ENCODE results near the gene REX1BD. TPM values are rescaled to one million over a fixed set of nuclear protein-coding genes. Genes with fewer than 3 reads are reported as not detected.

REX1BD gene
- polyA plus RNA-seq, 3 donors: 83.7 to 141 (median 122) TPM

- Mint-ChIP-seq H3K36me3 (peaks cover 0 to 6% of the 10 kb centered on the region in 2 donors), H3K4me1 (peaks cover 2% of the 10 kb centered on the region), H3K27ac (no peak overlapping the region), H3K4me3 (peak overlapping the region in 1 of 2 donors; percentile 88), H3K27me3 (ENCODE audit: low read depth in 3 of 3) (peaks cover 80 to 93% (median 80%) of the 10 kb centered on the region in 3 donors), H3K9me3 (peaks cover 0 to 27% (median 9%) of the 10 kb centered on the region in 7 donors)
- no peaks in the 10 kb centered on the region for H3K79me2 ChIP-seq (ENCODE audit: insufficient read depth, low read length)
- intact Hi-C loops (cut with micrococcal nuclease): no loop called here
- no peaks in the 10 kb centered on the region for H4K20me1 ChIP-seq (ENCODE audit: insufficient read depth, low read length)
- H3K27me3 ChIP-seq (ENCODE audit: control insufficient read depth in 2 of 2, insufficient read depth in 2 of 2, low read length in 2 of 2): peaks cover 64 to 82% of the 10 kb centered on the region in 2 donors
- DNase-seq: no peak
- H3K4me1 ChIP-seq (ENCODE audit: control insufficient read depth in 1 of 2, insufficient read depth in 2 of 2, low read length in 2 of 2): no peaks in the 10 kb centered on the region
- peaks cover 0 to 36% of the 10 kb centered on the region in 2 donors for H3K9me3 ChIP-seq (replicated peaks in 1 of 2; ENCODE audit: control insufficient read depth in 1 of 2, insufficient read depth in 1 of 2, low read length in 2 of 2)
- 10% methylated on average over 17 of the region's 17 CpGs for WGBS (ENCODE audit: insufficient coverage)
- no peak overlapping the region for H2AFZ ChIP-seq (ENCODE audit: insufficient read depth, low read depth, low read length, poor library complexity, severe bottlenecking)
- no peak overlapping the region for H3K9ac ChIP-seq (ENCODE audit: insufficient read depth, low read length, poor library complexity, severe bottlenecking)
- H3K27ac ChIP-seq (ENCODE audit: low read depth in 1 of 2, low read length in 2 of 2): no peak overlapping the region
- H3K36me3 ChIP-seq (replicated peaks in 1 of 2; ENCODE audit: control insufficient read depth in 1 of 2, insufficient read depth in 2 of 2, low read length in 2 of 2): no peaks in the 10 kb centered on the region
- no peak overlapping the region for H3K4me2 ChIP-seq (replicated peaks; ENCODE audit: extremely low read depth, low read length, poor library complexity, severe bottlenecking)
- no peak for TF ChIP-seq CTCF (IDR thresholded peaks at IDR 0.05)
- no peak overlapping the region for H3K4me3 ChIP-seq (replicated peaks in 1 of 3; ENCODE audit: low read depth in 2 of 3, low read length in 3 of 3)
These were observed 16.6 kb downstream of the REX1BD start for GRCh38 chr19:18605196-18605545.

GRCh38 chr19:18605546-18606280 lies 17.1 kb downstream of the REX1BD start:
- Histone ChIP-seq H3K27ac (ENCODE audit: low read depth in 1 of 2, low read length in 2 of 2) (no peak overlapping the region), H3K9ac (ENCODE audit: insufficient read depth, low read length, poor library complexity, severe bottlenecking) (no peak overlapping the region), H3K36me3 (replicated peaks in 1 of 2; ENCODE audit: control insufficient read depth in 1 of 2, insufficient read depth in 2 of 2, low read length in 2 of 2) (no peaks in the 10 kb centered on the region), H3K4me3 (replicated peaks in 1 of 3; ENCODE audit: low read depth in 2 of 3, low read length in 3 of 3) (no peak overlapping the region), H4K20me1 (ENCODE audit: insufficient read depth, low read length) (no peaks in the 10 kb centered on the region), H3K4me1 (ENCODE audit: control insufficient read depth in 1 of 2, insufficient read depth in 2 of 2, low read length in 2 of 2) (no peaks in the 10 kb centered on the region), H3K9me3 (replicated peaks in 1 of 2; ENCODE audit: control insufficient read depth in 1 of 2, insufficient read depth in 1 of 2, low read length in 2 of 2) (peaks cover 0 to 42% of the 10 kb centered on the region in 2 donors), H2AFZ (ENCODE audit: insufficient read depth, low read depth, low read length, poor library complexity, severe bottlenecking) (no peak overlapping the region), H3K4me2 (replicated peaks; ENCODE audit: extremely low read depth, low read length, poor library complexity, severe bottlenecking) (no peak overlapping the region), H3K27me3 (ENCODE audit: control insufficient read depth in 2 of 2, insufficient read depth in 2 of 2, low read length in 2 of 2) (peaks cover 68 to 87% of the 10 kb centered on the region in 2 donors), H3K79me2 (ENCODE audit: insufficient read depth, low read length) (no peaks in the 10 kb centered on the region)
- H3K4me3 Mint-ChIP-seq: peak overlapping the region in 1 of 2 donors; percentile 88
- no peak for TF ChIP-seq CTCF (IDR thresholded peaks at IDR 0.05)
- no peak for DNase-seq
- intact Hi-C loops (cut with micrococcal nuclease): no loop called here
- peaks cover 0 to 6% of the 10 kb centered on the region in 2 donors for H3K36me3 Mint-ChIP-seq
- 4% methylated on average over 60 of the region's 65 CpGs for WGBS (ENCODE audit: insufficient coverage)
- H3K27ac Mint-ChIP-seq: no peak overlapping the region
- peaks cover 77 to 94% (median 80%) of the 10 kb centered on the region in 3 donors for H3K27me3 Mint-ChIP-seq (ENCODE audit: low read depth in 3 of 3)
- H3K9me3 Mint-ChIP-seq: peaks cover 0 to 30% (median 10%) of the 10 kb centered on the region in 7 donors
- peaks cover 2% of the 10 kb centered on the region for H3K4me1 Mint-ChIP-seq

Measured in CD14-positive monocyte (primary cell).